ENCODE measurements around the gene MEGF11.

Gene MEGF11

DNA sequence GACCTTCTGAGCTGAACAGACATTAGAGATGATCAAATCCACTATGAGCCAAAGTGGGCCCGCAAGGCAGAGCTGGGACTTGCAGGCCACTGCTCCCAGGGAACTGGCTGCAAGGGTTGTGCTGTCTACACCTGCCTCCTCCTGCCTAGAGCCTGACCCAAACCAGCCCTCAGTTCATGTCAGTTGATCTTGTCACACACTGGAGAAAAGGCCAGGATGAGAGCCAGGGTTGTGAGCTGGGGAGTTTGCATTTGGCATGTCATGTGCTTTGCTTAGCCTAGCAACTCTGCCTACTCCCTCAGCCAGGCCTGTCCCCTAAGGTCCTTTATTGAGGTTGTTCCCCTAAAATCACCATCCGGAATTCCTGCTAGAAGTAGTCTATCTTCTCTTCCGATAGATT is 316.5 kb downstream of the MEGF11 start:
- TF ChIP-seq, protein P1, sequence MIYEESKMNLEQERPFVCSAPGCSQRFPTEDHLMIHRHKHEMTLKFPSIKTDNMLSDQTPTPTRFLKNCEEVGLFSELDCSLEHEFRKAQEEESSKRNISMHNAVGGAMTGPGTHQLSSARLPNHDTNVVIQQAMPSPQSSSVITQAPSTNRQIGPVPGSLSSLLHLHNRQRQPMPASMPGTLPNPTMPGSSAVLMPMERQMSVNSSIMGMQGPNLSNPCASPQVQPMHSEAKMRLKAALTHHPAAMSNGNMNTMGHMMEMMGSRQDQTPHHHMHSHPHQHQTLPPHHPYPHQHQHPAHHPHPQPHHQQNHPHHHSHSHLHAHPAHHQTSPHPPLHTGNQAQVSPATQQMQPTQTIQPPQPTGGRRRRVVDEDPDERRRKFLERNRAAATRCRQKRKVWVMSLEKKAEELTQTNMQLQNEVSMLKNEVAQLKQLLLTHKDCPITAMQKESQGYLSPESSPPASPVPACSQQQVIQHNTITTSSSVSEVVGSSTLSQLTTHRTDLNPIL (CRISPR knock-in tag; IDR thresholded peaks at IDR 0.05; ENCODE audit: low read depth), result no peak
- TF ChIP-seq GLIS3 (CRISPR knock-in tag; IDR thresholded peaks at IDR 0.05) (no peak), CSRNP3 (CRISPR knock-in tag; IDR thresholded peaks at IDR 0.05) (no peak)

DNA sequence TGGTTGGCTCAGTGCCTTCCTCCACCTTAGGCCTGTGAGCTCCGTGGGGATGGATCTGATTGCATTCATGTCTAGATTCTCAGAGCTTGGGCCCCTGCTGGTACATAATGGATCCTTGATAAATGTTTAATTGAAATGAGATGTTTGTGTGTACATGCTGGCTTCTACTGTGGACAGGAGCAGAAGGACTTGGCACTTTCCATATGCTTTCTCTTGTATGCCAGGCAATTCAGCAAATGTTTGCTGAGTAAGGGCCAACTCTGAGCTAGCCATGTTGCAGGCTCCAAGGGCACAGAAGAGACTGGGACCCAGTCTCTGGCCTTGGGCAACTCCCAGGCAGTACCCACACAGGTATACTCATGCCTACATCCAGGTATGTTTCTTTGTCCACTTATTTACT is 317.3 kb downstream of the MEGF11 start:
- TF ChIP-seq ZFP3 (CRISPR knock-in tag; IDR thresholded peaks at IDR 0.05) (no peak), OSR1 (CRISPR knock-in tag; IDR thresholded peaks at IDR 0.05) (no peak), TCF4 (CRISPR knock-in tag; IDR thresholded peaks at IDR 0.05; ENCODE audit: borderline replicate concordance) (no peak), ISL1 (CRISPR knock-in tag; IDR thresholded peaks at IDR 0.05) (no peak), ZFP30 (CRISPR knock-in tag; IDR thresholded peaks at IDR 0.05) (no peak), ZC3H10 (CRISPR knock-in tag; IDR thresholded peaks at IDR 0.05) (no peak), ARNTL (CRISPR knock-in tag; IDR thresholded peaks at IDR 0.05; ENCODE audit: borderline replicate concordance, low read depth) (no peak), ZNF565 (CRISPR knock-in tag; conservative IDR thresholded peaks at IDR 0.05; ENCODE audit: low read depth) (no peak), CSDC2 (CRISPR knock-in tag; IDR thresholded peaks at IDR 0.05) (no peak), PPARA (CRISPR knock-in tag; IDR thresholded peaks at IDR 0.05; ENCODE audit: borderline replicate concordance) (no peak)
- TF ChIP-seq, protein P1 (CRISPR knock-in tag; IDR thresholded peaks at IDR 0.05; ENCODE audit: low read depth), result no peak
- TF ChIP-seq, protein P2, sequence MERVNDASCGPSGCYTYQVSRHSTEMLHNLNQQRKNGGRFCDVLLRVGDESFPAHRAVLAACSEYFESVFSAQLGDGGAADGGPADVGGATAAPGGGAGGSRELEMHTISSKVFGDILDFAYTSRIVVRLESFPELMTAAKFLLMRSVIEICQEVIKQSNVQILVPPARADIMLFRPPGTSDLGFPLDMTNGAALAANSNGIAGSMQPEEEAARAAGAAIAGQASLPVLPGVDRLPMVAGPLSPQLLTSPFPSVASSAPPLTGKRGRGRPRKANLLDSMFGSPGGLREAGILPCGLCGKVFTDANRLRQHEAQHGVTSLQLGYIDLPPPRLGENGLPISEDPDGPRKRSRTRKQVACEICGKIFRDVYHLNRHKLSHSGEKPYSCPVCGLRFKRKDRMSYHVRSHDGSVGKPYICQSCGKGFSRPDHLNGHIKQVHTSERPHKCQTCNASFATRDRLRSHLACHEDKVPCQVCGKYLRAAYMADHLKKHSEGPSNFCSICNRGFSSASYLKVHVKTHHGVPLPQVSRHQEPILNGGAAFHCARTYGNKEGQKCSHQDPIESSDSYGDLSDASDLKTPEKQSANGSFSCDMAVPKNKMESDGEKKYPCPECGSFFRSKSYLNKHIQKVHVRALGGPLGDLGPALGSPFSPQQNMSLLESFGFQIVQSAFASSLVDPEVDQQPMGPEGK (CRISPR knock-in tag; IDR thresholded peaks at IDR 0.05; ENCODE audit: borderline replicate concordance), result no peak
- ATAC-seq, result no peak

More for the DNA sequence above, 316.5 kb downstream of the MEGF11 start:
- no peak for ATAC-seq

DNA sequence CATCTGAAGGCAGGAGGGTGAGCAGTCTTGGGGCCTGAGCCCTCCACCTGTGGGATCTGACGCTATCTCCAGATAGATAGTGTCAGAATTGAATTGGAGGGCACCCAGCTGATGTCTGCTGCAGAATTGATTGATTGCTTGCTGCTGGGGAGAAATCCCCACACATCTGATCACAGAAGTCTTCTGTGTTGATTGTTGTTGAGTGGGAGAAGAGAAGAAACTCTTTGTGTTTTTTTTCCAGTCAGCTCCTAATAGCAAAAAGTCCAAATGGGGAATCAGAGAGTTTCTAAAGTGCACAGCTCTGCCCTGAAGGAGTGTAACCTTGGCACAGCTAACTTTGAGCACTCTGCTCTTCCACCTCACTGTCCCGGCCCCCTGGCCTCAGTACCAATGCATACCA is 318.2 kb downstream of the MEGF11 start:
- TF ChIP-seq GLIS3 (CRISPR knock-in tag; IDR thresholded peaks at IDR 0.05) (no peak), ZC3H10 (CRISPR knock-in tag; IDR thresholded peaks at IDR 0.05) (no peak), ZFP3 (CRISPR knock-in tag; IDR thresholded peaks at IDR 0.05) (no peak), ISL1 (CRISPR knock-in tag; IDR thresholded peaks at IDR 0.05) (no peak), ZFP30 (CRISPR knock-in tag; IDR thresholded peaks at IDR 0.05) (no peak), PPARA (CRISPR knock-in tag; IDR thresholded peaks at IDR 0.05; ENCODE audit: borderline replicate concordance) (no peak), CSRNP3 (CRISPR knock-in tag; IDR thresholded peaks at IDR 0.05) (no peak), ESRRG (CRISPR knock-in tag; IDR thresholded peaks at IDR 0.05) (no peak), ZNF8 (CRISPR knock-in tag; IDR thresholded peaks at IDR 0.05) (no peak), BACH2 (CRISPR knock-in tag; IDR thresholded peaks at IDR 0.05; ENCODE audit: borderline replicate concordance) (no peak), CSDC2 (CRISPR knock-in tag; IDR thresholded peaks at IDR 0.05) (no peak)
- TF ChIP-seq, protein P2 (CRISPR knock-in tag; IDR thresholded peaks at IDR 0.05; ENCODE audit: borderline replicate concordance), result no peak
- ATAC-seq, result no peak

DNA sequence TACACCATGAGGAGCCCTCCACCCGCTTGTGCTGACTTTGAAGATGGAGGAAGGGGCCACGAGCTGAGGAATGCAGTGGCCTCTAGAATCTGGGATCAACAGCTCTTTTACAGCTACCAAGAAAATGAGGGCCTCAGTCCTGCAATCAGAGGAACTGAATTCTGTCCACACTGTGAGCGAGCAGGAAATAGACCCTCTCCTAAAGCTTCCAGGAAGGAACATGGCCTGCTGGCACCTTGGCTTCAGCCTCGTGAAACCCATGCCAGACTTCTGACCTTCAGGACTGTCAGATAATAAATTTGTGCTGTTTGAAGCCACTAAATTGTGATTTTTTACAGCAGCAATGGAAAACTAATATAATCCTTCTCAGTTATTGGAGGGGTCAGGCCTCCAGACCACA is 322.3 kb downstream of the MEGF11 start:
- ATAC-seq, result no peak
- TF ChIP-seq BACH2 (CRISPR knock-in tag; IDR thresholded peaks at IDR 0.05; ENCODE audit: borderline replicate concordance) (no peak), GLIS3 (CRISPR knock-in tag; IDR thresholded peaks at IDR 0.05) (no peak), TOX (CRISPR knock-in tag; IDR thresholded peaks at IDR 0.05; ENCODE audit: borderline replicate concordance) (no peak), RARB (CRISPR knock-in tag; IDR thresholded peaks at IDR 0.05) (no peak), ZFP3 (CRISPR knock-in tag; IDR thresholded peaks at IDR 0.05) (no peak), CSRNP3 (CRISPR knock-in tag; IDR thresholded peaks at IDR 0.05) (no peak), PPARA (CRISPR knock-in tag; IDR thresholded peaks at IDR 0.05; ENCODE audit: borderline replicate concordance) (no peak), TSHZ2 (CRISPR knock-in tag; IDR thresholded peaks at IDR 0.05) (no peak)
